RPMI7951 (cell line): ENCODE results near the gene IGSF9. TPM values are rescaled to one million over a fixed set of nuclear protein-coding genes. Genes with fewer than 3 reads are reported as not detected.

Source experiments
- DNase-seq: peaks from one replicate; pipeline ENCODE4 v3.0.0-alpha.2; 2012; ENCODE audit warnings: low read depth
- total RNA-seq: library from RNA; depleted of rRNA; stranded (reverse); fragments of >200 nt; shearing (Covaris generic); gene quantifications from 2 replicates; pipeline ENCODE4 v1.2.3, GENCODE V29; 2014

The IGSF9 gene
- total RNA-seq, 1 experiment from 2014 or later, result not detected

- DNase-seq, result no peak
Measured at GRCh38 chr1:159932296-159933285, 12.8 kb downstream of the IGSF9 start.

DNA sequence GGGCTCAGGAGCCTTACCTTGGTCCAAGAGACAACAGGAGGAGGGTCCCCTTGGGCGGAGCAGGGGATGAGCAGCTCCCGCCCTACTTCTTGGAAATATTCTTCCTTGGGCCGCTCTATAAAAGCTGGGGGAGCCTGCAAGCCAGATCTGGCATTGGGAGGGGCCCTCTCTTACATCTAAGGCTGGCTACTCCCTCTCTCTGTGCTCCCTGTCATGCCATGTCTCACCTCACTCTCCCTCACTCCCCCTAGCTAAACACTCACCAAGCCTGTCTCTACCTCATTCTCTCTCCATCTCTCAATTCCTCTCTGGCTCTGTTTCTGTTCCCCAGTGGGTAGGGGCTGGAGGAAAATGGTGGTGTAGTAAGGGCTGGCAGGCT lies 13.6 kb downstream of the IGSF9 start:
- no peak for DNase-seq

DNA sequence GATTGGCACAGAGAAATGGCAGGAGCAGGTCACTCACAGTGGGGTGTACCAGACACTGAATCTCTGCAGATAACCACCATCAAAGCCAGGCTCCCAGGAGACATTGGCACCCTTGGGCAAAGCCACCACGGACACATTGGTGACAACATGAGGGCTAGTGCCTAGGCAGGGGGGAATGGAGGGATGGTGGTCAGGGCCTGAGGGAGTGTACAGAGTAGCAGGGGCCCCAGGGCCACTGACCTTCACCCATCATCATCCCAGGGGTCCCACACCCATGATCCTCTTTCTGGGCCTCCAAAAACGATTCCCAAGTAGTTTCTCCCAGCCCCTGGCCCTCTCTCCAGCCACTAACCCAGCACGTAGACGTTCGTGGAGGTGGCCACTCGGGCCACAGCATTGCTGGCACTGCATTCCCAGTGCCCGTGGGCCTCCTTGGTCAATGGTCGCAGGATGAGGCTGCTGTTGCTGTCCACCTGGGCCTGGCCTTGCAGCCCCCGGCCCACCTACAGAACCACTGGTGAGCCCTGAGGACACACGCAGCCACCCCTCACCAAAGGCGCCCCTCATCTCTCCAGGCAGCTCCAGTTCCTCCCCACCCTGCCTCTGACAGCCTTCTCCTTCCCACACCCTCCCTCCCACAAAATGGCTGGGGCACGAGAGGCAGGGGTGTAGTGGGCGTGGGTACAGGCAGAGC lies 14.2 kb downstream of the IGSF9 start:
- DNase-seq, result no peak

DNA sequence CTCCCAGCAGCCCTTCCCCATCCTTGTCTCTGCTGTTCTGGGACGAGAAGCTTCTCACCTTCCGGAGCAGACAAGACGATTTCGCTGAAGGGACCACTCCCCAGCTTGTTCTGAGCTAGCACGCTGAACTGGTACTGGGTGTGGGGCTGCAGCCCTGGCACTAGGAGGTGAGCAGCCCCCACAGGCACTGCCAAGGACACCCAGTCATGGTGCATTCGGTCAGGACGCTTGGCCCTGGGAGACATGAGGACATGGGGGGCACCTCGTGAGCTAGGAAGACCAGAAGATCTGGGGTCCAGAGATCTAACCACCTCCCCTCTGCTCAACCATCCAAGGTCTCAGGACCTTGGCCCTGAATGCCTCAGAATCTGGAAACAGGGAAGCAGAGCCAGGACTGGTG lies 14.8 kb downstream of the IGSF9 start:
- DNase-seq, result no peak

DNA sequence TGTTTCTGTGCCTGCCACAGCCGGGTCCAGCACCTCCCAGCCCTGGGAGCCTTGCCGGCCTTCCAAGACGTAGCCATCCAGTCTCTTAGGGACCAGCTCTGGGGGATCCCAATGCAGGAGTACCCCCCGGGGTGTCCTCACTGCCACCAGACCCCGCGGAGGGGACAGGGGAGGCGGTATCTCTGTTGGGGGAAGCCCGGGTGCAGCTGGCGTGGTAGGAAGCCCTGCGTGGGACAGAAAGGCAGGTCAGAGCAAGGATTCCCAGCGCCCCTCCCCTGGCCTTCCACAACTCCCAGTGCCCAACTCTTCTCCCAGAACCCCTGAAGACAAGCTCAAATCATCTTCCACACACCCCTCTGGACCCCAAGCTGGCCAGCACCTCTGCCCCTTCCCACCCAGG lies 15.2 kb downstream of the IGSF9 start:
- no peak for DNase-seq

GRCh38 chr1:159929155-159930051 lies 16.0 kb downstream of the IGSF9 start:
- no peak for DNase-seq

DNA sequence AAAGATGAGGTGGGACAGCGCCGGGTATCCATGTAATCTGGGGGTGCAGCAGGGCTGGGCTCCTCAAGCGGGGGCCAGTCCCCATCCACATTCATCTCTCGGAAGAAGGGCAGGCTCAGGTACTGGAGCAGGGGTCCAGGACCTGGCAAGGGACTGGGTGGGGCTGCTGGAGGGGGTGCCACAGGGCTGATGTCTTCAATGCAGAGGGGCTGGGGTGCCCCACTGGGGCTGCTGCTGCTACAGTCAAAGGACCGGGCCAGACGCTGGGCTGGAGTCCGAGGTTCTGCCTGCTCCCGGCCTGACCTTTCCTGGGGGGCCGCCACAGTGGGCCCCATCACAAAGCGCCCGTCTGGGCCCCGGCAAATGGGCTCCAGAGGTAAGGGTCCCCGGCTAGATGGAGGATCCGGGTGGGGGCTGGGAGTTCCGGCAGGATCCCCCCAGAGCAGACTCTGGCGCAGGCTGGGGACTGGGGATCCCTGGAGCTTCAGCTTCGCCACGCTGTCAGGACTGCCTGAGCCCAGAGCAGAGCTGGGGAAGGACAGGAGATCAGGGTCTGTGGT lies 16.8 kb downstream of the IGSF9 start:
- no peak for DNase-seq

DNA sequence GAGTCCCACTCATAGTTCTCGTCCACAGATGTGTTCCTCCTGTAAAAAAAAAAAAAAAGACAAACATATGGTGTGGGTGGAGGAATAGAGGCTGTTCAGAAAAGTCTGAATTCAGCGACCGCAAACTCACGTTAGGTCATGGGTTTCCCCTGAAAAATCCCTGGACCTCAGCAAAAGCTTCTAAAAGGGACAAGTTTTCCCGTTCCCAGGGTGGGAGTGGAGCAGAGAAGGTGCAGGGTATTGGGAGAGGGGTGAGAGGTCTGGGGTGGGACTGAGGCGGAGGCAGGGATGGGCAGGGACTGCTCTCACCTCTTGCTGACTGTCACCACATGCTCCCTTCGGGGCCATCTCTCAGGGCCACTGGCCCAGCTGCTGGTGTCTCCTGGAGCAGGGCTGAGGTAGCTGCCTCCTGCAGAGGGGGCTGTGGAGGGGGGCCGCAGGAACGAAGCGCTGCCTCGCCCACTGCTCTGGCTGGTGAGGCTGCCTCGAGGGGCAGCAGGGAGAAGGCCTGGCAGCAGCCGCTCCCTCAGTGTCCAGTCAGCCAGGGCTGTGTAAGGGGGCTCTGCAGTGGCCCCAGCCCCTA lies 17.5 kb downstream of the IGSF9 start:
- no peak for DNase-seq

- no peak for DNase-seq
Measured at GRCh38 chr1:159927211-159927848, 18.1 kb downstream of the IGSF9 start.

- DNase-seq, result no peak
Measured at GRCh38 chr1:159925719-159926078, 19.7 kb downstream of the IGSF9 start.

- peak; percentile 92 for DNase-seq
Measured at GRCh38 chr1:159924791-159925718, 20.4 kb downstream of the IGSF9 start, which contains the start of gene TAGLN2. TAGLN2 (minus strand) TSS chr1:159925507; CDS start chr1:159920509, 4,998 bp downstream.

GRCh38 chr1:159924025-159924790 lies 21.2 kb downstream of the IGSF9 start:
- DNase-seq, result peak; percentile 91

GRCh38 chr1:159923203-159924024 lies 22.0 kb downstream of the IGSF9 start:
- peak; percentile 87 for DNase-seq

DNA sequence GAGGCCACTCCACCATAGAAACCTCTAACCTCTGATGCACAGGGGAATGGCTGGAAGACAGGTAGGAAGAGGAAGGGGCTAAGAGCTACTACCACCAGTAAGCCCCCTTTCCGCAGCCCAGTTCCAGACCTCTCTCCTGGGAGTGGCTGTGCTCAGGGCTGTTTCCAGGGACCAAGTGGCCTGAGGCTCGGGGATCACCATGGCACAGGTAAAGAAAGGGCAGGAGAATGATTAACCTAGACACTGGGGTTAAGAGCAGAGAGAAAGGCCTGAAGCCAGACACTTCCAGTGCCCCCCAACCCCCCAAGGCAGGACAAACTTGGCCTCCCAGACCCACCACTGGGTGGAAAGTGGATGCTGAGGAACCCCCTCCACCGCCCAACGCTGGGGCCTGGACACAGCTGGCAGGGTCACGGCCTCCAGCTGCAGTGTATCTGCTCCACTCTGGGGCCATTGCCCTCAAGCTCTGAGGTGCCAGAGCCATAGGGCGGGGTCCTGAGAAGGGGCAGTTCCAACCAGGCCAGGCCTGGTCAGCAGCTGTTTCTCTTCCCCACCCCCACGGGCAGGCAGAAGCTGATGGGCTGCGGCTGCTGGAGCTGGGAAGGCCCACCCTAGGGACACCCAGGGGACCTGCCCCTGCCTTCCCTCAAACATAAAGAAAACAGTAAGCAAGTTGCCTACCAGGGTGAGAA lies 22.8 kb downstream of the IGSF9 start:
- DNase-seq, result peak; percentile 82

DNA sequence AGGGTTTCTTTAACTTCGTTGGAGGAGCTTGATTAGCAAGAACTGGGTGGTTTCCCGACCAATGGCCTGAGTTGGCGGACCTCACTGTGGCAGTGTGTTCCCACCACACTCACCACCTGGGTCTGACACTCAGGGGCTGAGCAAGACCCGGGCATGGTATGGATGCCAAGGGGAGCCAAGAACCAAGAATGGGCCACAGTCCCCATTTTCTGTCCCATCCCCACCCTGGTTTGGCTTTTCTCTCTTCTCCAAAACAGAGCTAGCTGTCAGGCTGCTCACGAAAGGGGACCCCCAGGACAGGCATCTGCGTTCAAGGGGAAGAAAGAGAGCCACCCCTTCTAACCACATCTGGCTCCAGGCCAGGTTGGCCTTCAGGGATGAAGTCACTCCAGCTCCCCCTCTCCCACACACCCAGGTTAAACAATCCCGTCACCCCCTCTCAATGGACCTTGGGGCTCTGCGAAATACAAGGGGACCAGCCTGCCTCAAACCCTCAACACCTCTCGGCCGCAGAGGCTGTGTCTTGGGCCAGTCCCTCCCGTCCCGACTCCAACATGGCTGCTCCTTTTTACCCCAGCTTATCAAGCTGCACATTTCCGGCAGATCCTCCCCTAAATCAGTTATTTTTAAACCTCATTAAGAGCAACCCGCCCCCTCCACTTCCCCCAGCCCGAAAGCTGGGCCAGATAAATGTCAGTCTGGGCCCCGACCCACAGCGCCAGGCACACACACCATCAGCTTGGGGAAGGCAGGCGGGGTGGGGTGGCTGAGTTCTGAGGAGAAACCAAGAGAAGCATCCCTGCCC lies 23.5 kb downstream of the IGSF9 start:
- peak; percentile 70 for DNase-seq

DNA sequence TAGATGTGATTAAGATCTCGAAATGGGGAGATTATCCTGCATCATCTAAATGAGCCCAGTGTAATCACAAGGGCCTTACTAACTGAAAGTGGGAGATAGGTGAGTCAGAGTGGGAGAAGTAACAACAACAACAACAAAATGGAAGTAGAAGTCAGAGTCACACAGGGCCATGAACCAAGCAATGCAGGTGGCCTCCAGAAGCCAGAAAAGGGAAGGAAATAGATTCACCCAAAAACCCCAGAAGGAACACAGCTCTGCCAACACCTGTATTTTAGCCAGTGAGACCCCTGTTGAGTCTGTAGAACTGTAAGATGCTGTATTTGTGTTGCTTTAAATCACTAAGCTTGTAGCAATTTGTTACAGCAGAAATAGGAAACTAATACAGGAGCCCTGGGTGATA lies 24.2 kb downstream of the IGSF9 start:
- DNase-seq, result no peak
